K562 (cell line): ENCODE results near the gene GLIPR2. TPM values are rescaled to one million over a fixed set of nuclear protein-coding genes. Genes with fewer than 3 reads are reported as not detected.
A peak's percentile ranks its signal among the peaks of the same experiment; 100 is the strongest.

Experiments used
- ADNP ChIP-seq: fragments of 200-800 bp; sonication (Bioruptor generic); IDR thresholded peaks from 2 replicates; pipeline ENCODE4 v1.6.1; 2016; ENCODE audit warnings: missing genetic modification characterization, missing compliant biosample characterization
- ARHGAP35 ChIP-seq: fragments of 450-650 bp; IDR thresholded peaks from 2 replicates; pipeline ENCODE4 v1.6.1; 2018; ENCODE audit not compliant: partially characterized antibody
- ARID2 ChIP-seq: fragments of 450-650 bp; IDR thresholded peaks from 2 replicates; pipeline ENCODE4 v1.6.1; 2017; ENCODE audit warnings: antibody characterized with exemption, mild to moderate bottlenecking
- ARNT ChIP-seq, 2 experiments: fragments of 450-650 bp; IDR thresholded peaks; 2 replicates each; pipeline ENCODE4 v1.6.1; 2016; ENCODE audit warnings: mild to moderate bottlenecking in 1 of 2
- BRD4 ChIP-seq: fragments of 200-600 bp; sonication (generic); IDR thresholded peaks from 2 replicates; pipeline ENCODE4 v1.6.1; 2017; ENCODE audit warnings: inconsistent platforms
- CBX2 ChIP-seq: fragments of 200-600 bp; sonication (generic); IDR thresholded peaks from one replicate; pipeline ENCODE4 v1.6.1; 2012; ENCODE audit warnings: mild to moderate bottlenecking, low read length, inconsistent platforms; ENCODE audit not compliant: insufficient read depth, poor library complexity, severe bottlenecking
- DLX4 ChIP-seq: fragments of 250-450 bp; sonication (Bioruptor Pico); IDR thresholded peaks from 2 replicates; pipeline ENCODE4 v1.6.1; 2021; ENCODE audit warnings: mild to moderate bottlenecking
- HNRNPLL ChIP-seq: fragments of 200-400 bp; formaldehyde crosslinking; IDR thresholded peaks from 2 replicates; pipeline ENCODE4 v1.6.1; 2017; ENCODE audit warnings: low read length, low read depth, mild to moderate bottlenecking; ENCODE audit not compliant: poor library complexity, severe bottlenecking
- KHSRP ChIP-seq: fragments of 450-650 bp; IDR thresholded peaks from 2 replicates; pipeline ENCODE4 v1.6.1; 2017
- MTA1 ChIP-seq: fragments of 450-650 bp; IDR thresholded peaks from 2 replicates; pipeline ENCODE4 v1.6.1; 2017; ENCODE audit warnings: borderline replicate concordance
- NCOA6 ChIP-seq: fragments of 450-650 bp; IDR thresholded peaks from 2 replicates; pipeline ENCODE4 v1.6.1; 2017; ENCODE audit warnings: mild to moderate bottlenecking
- POU5F1 ChIP-seq: fragments of 150-350 bp; IDR thresholded peaks from 2 replicates; pipeline ENCODE4 v1.6.1; 2014; ENCODE audit warnings: borderline replicate concordance, low read length, low read depth, mild to moderate bottlenecking; ENCODE audit not compliant: partially characterized antibody
- PTBP1 ChIP-seq: fragments of 200-400 bp; formaldehyde crosslinking; IDR thresholded peaks from 2 replicates; pipeline ENCODE4 v1.6.1; 2017; ENCODE audit warnings: low read depth, low read length
- RREB1 ChIP-seq: fragments of 250-450 bp; sonication (Bioruptor Pico); IDR thresholded peaks from 2 replicates; pipeline ENCODE4 v1.4.0; 2020
- ZBTB17 ChIP-seq: fragments of 450-650 bp; formaldehyde crosslinking; IDR thresholded peaks from 2 replicates; pipeline ENCODE4 v1.4.0; 2020; ENCODE audit warnings: mild to moderate bottlenecking
- ZFX ChIP-seq: sonication (generic); formaldehyde crosslinking; IDR thresholded peaks from 2 replicates; pipeline ENCODE4 v1.8.0; 2022; ENCODE audit warnings: mild to moderate bottlenecking, missing genetic modification reagents, moderate library complexity
- ZNF699 ChIP-seq: fragments of 250-450 bp; sonication (Bioruptor Pico); IDR thresholded peaks from 2 replicates; pipeline ENCODE4 v1.8.0; 2021; ENCODE audit warnings: mild to moderate bottlenecking, moderate library complexity; ENCODE audit not compliant: insufficient replicate concordance
- polyA plus RNA-seq, 8 experiments: library from polyadenylated mRNA; depleted of rRNA in 4 of 8; stranded (reverse) in 5 of 8; unstranded in 3 of 8; fragments of >200 nt; fragmentation: Nextera tagmentation in 2 of 8; fragmentation: Illumina TruSeq in 1 of 8; extraction: Ambion mirVana in 2 of 8; extraction: Trizol in 1 of 8; gene quantifications; 2 replicates each; pipeline versions ENCODE4 v1.2.1 to v1.2.3, GENCODE V29; 2011 to 2014; ENCODE audit warnings: inconsistent platforms in 1 of 8, missing spikeins in 1 of 8
- total RNA-seq, 7 experiments: library from RNA; depleted of rRNA in 6 of 7; stranded (reverse); fragments of >200 nt in 6 of 7; fragmentation: Illumina TruSeq in 2 of 7; extraction: Trizol in 2 of 7; gene quantifications; 2 replicates each; pipeline versions ENCODE4 v1.2.1 to v1.2.3, GENCODE V29; 2011 to 2021; ENCODE audit warnings: low replicate concordance in 1 of 7
- TF ChIP-seq, protein P1 (sequence below): fragments of 250-450 bp; sonication (Bioruptor Pico); IDR thresholded peaks from 2 replicates; pipeline ENCODE4 v1.5.0; 2020; ENCODE audit warnings: mild to moderate bottlenecking

The GLIPR2 gene
- total and polyA plus RNA-seq, 9 of the 15 experiments (the other 6 are each of a cell fraction or from before 2014, with no cell fraction given) = 1.4 to 8.8 (median 2.9) TPM

DNA sequence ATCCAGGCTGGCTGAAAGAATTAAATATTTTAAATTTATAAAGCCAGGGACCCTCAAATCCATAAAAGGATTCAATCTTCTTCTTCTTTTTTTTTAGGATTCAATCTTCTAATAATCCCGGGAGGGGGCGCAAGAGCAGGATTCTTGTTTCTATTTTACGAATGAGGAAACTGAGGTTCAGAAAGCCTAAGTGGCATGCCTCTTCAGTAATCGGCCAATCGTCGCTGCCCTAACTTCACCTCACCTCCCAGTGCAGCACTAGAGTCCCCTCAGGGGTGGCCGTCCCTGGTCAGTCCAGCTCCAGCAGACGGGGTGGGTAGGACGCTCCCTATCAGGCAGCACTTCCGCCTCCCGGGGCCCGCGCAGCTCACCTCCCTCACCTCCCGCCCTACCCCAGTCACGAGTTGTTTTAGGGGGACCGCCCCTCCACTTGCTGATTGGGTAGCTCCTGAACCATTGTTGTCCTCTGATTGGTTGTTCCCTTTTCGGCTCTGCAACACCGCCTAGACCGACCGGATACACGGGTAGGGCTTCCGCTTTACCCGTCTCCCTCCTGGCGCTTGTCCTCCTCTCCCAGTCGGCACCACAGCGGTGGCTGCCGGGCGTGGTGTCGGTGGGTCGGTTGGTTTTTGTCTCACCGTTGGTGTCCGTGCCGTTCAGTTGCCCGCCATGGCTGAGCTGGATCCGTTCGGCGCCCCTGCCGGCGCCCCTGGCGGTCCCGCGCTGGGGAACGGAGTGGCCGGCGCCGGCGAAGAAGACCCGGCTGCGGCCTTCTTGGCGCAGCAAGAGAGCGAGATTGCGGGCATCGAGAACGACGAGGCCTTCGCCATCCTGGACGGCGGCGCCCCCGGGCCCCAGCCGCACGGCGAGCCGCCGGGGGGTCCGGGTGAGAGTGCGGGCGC is 54.1 kb downstream of the GLIPR2 start, which contains the start of gene CLTA (continued):
- TF ChIP-seq NCOA6 = no peak
- TF ChIP-seq ARNT (IDR thresholded peaks at IDR 0.05) = no peak
- no peak for TF ChIP-seq ZBTB17
- TF ChIP-seq ARID2 = no peak
- no peak for TF ChIP-seq HNRNPLL
- 0 out of 2 replicates have a peak, but pooled peaks have one; percentile 18 for TF ChIP-seq ADNP
- no peak for TF ChIP-seq KHSRP
- TF ChIP-seq ARHGAP35 = no peak
- TF ChIP-seq MTA1 = peak; percentile 35; the same call in 1 of the 2 replicates
- TF ChIP-seq PTBP1 = no peak
- no peak for TF ChIP-seq DLX4 (CRISPR knock-in tag)
- TF ChIP-seq, protein P1, sequence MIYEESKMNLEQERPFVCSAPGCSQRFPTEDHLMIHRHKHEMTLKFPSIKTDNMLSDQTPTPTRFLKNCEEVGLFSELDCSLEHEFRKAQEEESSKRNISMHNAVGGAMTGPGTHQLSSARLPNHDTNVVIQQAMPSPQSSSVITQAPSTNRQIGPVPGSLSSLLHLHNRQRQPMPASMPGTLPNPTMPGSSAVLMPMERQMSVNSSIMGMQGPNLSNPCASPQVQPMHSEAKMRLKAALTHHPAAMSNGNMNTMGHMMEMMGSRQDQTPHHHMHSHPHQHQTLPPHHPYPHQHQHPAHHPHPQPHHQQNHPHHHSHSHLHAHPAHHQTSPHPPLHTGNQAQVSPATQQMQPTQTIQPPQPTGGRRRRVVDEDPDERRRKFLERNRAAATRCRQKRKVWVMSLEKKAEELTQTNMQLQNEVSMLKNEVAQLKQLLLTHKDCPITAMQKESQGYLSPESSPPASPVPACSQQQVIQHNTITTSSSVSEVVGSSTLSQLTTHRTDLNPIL (CRISPR knock-in tag) = no peak
- no peak for TF ChIP-seq RREB1 (CRISPR knock-in tag)
- TF ChIP-seq CBX2 = no peak
- no peak for TF ChIP-seq POU5F1
- no peak for TF ChIP-seq BRD4
- peak; percentile 72 for TF ChIP-seq ZFX (CRISPR knock-in tag)
- no peak for TF ChIP-seq ZNF699 (CRISPR knock-in tag)
